ES-I3 (cell line): ENCODE results near the gene PIGR.

Experiments used
- H3K36me3 ChIP-seq: 2 replicates; pipeline ENCODE4 v1.6.1; 2013; ENCODE audit warnings: mild to moderate bottlenecking, low read length, control low read depth, moderate library complexity; ENCODE audit not compliant: insufficient read depth
- H3K4me1 ChIP-seq: 2 replicates; pipeline ENCODE4 v1.6.1; 2013; ENCODE audit warnings: mild to moderate bottlenecking, control low read depth, low read length; ENCODE audit not compliant: insufficient read depth
- H3K9ac ChIP-seq: 2 replicates; pipeline ENCODE4 v1.6.1; 2013; ENCODE audit warnings: low read depth, mild to moderate bottlenecking, low read length, moderate library complexity
- H3K9me3 ChIP-seq: 2 replicates; pipeline ENCODE4 v1.6.1; 2013; ENCODE audit warnings: mild to moderate bottlenecking, low read length, moderate library complexity; ENCODE audit not compliant: control insufficient read depth, insufficient read depth

The PIGR gene

GRCh38 chr1:206886831-206887230 lies 59.4 kb downstream of the PIGR start:
- H3K4me1 ChIP-seq, result peaks cover 11% of the 10 kb centered on the region; the same call in 1 of the 2 replicates
- H3K9me3 ChIP-seq, result 0 out of 2 replicates have a peak, but pooled peaks cover under 1% of the 10 kb centered on the region
- no peak overlapping the region for H3K9ac ChIP-seq
- no peaks in the 10 kb centered on the region for H3K36me3 ChIP-seq

DNA sequence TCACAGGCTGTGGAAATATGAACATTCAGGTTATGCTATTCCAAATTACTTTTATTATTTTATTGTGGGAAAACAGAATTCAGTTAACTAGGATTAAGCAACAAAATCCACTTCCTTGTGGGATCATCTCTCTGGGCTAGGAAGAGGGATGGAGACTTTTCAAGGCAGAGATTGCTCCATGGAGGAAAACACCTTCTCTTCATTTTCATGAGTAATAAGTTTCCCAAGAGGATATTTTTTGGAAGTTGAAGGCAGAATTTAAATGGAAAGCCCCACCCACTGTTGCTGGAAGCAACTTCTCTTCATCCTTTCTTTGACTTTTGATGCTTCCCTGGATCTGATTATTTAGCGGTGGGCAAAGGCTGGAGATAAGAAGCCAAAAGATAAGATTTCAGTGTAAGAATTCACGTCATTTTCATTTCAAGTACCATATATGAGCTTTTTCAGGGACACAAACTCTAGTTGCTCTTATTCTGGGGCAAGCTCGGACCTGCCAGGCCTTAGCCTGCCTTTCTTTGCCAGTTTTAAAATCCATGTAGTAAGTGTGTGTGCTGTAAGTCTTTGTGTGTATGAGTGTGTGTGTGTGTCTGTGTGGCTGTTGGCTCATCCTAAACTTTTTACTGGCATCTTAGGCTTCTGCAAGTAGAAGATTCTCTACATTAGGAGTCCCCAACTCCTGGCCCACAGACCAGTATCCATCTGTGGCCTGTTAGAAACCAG lies 60.8 kb downstream of the PIGR start:
- Histone ChIP-seq H3K4me1 (peaks cover 8% of the 10 kb centered on the region; the same call in 1 of the 2 replicates), H3K9ac (no peak overlapping the region), H3K9me3 (peaks cover 3% of the 10 kb centered on the region; the same call in 1 of the 2 replicates), H3K36me3 (no peaks in the 10 kb centered on the region)

DNA sequence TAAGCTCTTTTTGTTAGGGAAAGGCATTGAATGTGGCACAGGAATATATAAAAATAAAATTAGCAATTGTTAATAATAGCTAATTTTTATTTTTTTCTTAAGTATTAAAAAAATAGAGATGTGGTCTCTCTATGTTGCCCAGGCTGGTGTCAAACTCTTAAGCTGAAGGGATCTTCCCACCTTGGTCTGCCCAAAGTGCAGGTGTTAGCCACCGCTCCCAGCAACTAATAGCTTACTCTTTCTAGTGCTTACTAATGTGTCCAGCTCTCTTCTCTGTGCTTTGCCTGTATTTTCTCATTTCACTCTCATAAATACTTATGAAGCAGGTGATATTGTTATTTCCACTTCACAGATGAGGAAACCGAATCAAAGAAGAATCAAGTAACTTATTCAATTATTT lies 62.4 kb downstream of the PIGR start:
- Histone ChIP-seq H3K9me3 (peaks cover 3% of the 10 kb centered on the region; the same call in 1 of the 2 replicates), H3K9ac (no peak overlapping the region)

DNA sequence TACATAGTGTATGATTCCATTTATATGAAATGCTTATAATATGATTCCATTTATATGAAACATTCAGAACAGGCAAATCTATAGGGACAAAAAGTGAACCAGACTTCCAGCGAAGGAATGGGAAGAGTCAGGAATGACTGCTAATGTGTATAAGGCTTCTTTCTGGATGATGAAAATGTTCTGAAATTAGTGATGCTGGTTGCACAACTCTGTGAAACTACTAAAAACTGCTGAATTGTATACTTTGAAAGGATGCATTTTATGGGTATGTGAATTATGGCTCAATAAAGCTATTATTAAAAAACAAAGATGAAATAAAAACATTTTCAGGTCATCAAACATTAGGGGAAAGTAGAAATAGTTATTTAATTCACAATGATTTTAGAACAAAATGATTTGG lies 63.1 kb downstream of the PIGR start:
- Histone ChIP-seq H3K9me3 (peaks cover 8% of the 10 kb centered on the region; the same call in 1 of the 2 replicates), H3K4me1 (no peaks in the 10 kb centered on the region), H3K9ac (no peak overlapping the region), H3K36me3 (no peaks in the 10 kb centered on the region)

More for the DNA sequence above, 62.4 kb downstream of the PIGR start:
- H3K4me1 ChIP-seq, result no peaks in the 10 kb centered on the region
- no peaks in the 10 kb centered on the region for H3K36me3 ChIP-seq

DNA sequence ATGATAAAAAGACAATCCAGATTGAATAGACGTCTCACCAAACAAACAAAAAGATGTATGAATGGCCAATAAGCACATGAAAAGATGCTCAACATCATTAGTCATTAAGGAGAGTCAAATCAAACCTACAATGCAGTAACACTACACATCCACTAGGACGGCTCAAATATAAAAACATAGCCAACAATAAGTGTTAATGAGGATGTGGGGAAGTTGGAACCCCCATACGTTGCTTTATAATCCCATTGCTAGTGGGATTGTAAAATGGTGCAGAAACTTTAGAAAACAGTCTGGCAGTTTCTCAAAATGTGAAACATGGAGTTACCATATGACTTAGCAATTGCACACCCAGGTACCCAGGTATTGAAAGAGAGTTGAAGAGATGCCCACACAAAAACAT lies 63.7 kb downstream of the PIGR start:
- no peak overlapping the region for H3K9ac ChIP-seq
- no peaks in the 10 kb centered on the region for H3K4me1 ChIP-seq
- H3K9me3 ChIP-seq, result peaks cover 8% of the 10 kb centered on the region; the same call in 1 of the 2 replicates
- H3K36me3 ChIP-seq, result no peaks in the 10 kb centered on the region

DNA sequence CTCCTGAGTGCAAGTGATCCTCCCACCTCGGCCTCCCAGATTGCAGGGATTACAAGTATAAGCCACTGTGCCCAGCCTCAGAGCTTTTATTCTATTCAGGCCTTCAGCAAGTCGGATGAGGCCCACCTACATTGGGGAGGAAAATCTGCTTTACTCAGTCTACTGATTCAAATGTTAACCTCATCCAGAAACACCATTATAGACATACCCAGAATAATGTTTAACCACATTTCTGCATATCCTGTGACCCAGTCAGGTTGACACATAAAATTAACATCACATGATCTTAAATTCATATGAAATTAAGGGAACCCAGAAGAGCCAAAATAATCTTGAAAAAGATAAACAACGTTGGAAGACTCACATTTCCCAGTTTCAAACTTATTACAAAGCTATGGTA lies 66.0 kb downstream of the PIGR start:
- H3K9ac ChIP-seq, result no peak overlapping the region
- no peaks in the 10 kb centered on the region for H3K4me1 ChIP-seq
- no peaks in the 10 kb centered on the region for H3K36me3 ChIP-seq
- H3K9me3 ChIP-seq, result peaks cover 8% of the 10 kb centered on the region; the same call in 1 of the 2 replicates
